Measurements from ENCODE around the gene USP2.

DNA sequence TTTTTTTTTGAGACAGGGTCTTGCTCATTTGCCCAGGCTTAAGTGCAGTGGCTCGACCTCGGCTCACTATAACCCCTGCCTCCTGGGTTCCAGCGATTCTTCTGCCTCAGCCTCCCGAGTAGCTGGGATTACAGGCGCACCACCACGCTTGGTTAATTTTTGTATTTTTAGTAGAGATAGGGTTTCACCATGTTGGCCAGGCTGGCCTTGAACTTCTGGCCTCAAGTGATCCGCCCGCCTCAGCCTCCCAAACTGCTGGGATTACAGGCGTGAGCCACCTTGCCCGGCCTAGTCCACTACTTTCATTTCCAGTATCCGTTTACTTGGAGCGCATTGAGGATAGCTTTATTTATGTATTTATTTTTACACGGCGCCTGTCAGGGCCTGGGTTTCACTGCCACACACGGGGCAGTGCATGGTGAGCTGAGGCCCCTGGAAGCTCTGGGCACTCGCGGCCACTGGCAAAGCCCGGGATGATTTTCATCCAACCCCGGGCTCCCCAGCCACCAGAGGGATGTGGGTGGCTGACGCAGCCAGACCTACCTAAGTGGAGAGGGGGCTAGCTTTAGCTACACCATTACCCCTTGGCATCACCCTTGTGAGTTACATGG, 58.5 kb downstream of the USP2 start:
- TF ChIP-seq, protein P1, sequence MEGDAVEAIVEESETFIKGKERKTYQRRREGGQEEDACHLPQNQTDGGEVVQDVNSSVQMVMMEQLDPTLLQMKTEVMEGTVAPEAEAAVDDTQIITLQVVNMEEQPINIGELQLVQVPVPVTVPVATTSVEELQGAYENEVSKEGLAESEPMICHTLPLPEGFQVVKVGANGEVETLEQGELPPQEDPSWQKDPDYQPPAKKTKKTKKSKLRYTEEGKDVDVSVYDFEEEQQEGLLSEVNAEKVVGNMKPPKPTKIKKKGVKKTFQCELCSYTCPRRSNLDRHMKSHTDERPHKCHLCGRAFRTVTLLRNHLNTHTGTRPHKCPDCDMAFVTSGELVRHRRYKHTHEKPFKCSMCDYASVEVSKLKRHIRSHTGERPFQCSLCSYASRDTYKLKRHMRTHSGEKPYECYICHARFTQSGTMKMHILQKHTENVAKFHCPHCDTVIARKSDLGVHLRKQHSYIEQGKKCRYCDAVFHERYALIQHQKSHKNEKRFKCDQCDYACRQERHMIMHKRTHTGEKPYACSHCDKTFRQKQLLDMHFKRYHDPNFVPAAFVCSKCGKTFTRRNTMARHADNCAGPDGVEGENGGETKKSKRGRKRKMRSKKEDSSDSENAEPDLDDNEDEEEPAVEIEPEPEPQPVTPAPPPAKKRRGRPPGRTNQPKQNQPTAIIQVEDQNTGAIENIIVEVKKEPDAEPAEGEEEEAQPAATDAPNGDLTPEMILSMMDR (conservative IDR thresholded peaks at IDR 0.05 in 1 of 2, IDR thresholded peaks at IDR 0.05 in 1 of 2; ENCODE audit: extremely low read depth in 1 of 2, insufficient read depth in 1 of 2, low read depth in 1 of 2, low read length in 2 of 2): no peak
- no peak for TF ChIP-seq EZH2 (IDR thresholded peaks at IDR 0.05; ENCODE audit: borderline replicate concordance, low read length)

All from mammary epithelial cell (primary cell).